GM08714 (cell line): ENCODE measurements around the gene USP25.

Experiments used
- H3K4me3 ChIP-seq: fragments of 200-500 bp; sonication (Bioruptor generic); 2 replicates; pipeline ENCODE4 v1.5.1; 2014; ENCODE audit warnings: mild to moderate bottlenecking, low read length, inconsistent platforms
- ZNF274 ChIP-seq: IDR thresholded peaks from 2 replicates; pipeline ENCODE4 v1.6.1; 2012; ENCODE audit warnings: mild to moderate bottlenecking, low read depth, low read length

USP25 gene

GRCh38 chr21:15795533-15795932, 65.8 kb downstream of the USP25 start:
- no peak overlapping the region for H3K4me3 ChIP-seq
- no peak for TF ChIP-seq ZNF274

- no peak for TF ChIP-seq ZNF274
- H3K4me3 ChIP-seq: no peak overlapping the region
These were observed 68.0 kb downstream of the USP25 start for GRCh38 chr21:15797577-15798363.

- no peak for TF ChIP-seq ZNF274
- H3K4me3 ChIP-seq: no peak overlapping the region
These were observed 71.6 kb downstream of the USP25 start for GRCh38 chr21:15801352-15801863.

GRCh38 chr21:15804247-15805005, 74.6 kb downstream of the USP25 start:
- H3K4me3 ChIP-seq: no peak overlapping the region
- no peak for TF ChIP-seq ZNF274

- no peak for TF ChIP-seq ZNF274
- no peak overlapping the region for H3K4me3 ChIP-seq
These were observed 79.3 kb downstream of the USP25 start for GRCh38 chr21:15809065-15809464.

- no peak for TF ChIP-seq ZNF274
These were observed 80.0 kb downstream of the USP25 start for GRCh38 chr21:15809818-15810217.

GRCh38 chr21:15815285-15815684, 85.5 kb downstream of the USP25 start:
- no peak for TF ChIP-seq ZNF274

More at GRCh38 chr21:15809818-15810217, 80.0 kb downstream of the USP25 start:
- H3K4me3 ChIP-seq: no peak overlapping the region

GRCh38 chr21:15820327-15820726, 90.5 kb downstream of the USP25 start:
- TF ChIP-seq ZNF274: no peak
- no peak overlapping the region for H3K4me3 ChIP-seq

More at GRCh38 chr21:15815285-15815684, 85.5 kb downstream of the USP25 start:
- no peak overlapping the region for H3K4me3 ChIP-seq

GRCh38 chr21:15820852-15821379, 91.1 kb downstream of the USP25 start:
- TF ChIP-seq ZNF274: no peak
- no peak overlapping the region for H3K4me3 ChIP-seq

- TF ChIP-seq ZNF274: no peak
- H3K4me3 ChIP-seq: no peak overlapping the region
These were observed 93.8 kb downstream of the USP25 start for GRCh38 chr21:15823486-15824150.

GRCh38 chr21:15825700-15826099, 95.9 kb downstream of the USP25 start:
- no peak overlapping the region for H3K4me3 ChIP-seq
- no peak for TF ChIP-seq ZNF274

GRCh38 chr21:15826147-15826780, 96.5 kb downstream of the USP25 start:
- no peak overlapping the region for H3K4me3 ChIP-seq
- TF ChIP-seq ZNF274: no peak

GRCh38 chr21:15826908-15827601, 97.3 kb downstream of the USP25 start:
- TF ChIP-seq ZNF274: no peak
- no peak overlapping the region for H3K4me3 ChIP-seq
